Forelimb muscle (tissue), 1 donor: ENCODE measurements around the gene IFI27L1. TPM values are rescaled to one million over a fixed set of nuclear protein-coding genes. Genes with fewer than 3 reads are reported as not detected.

Experiments
- DNase-seq: peaks from one replicate; pipeline ENCODE4 v3.0.0-alpha.2; 2013; ENCODE audit warnings: low read depth
- polyA plus RNA-seq: library from polyadenylated mRNA; unstranded; fragments of 120-200 nt; gene quantifications from one replicate; pipeline ENCODE4 v1.2.1, GENCODE V29; 2013; ENCODE audit not compliant: insufficient read length

The IFI27L1 gene
- polyA plus RNA-seq, 1 donor = 12.2 TPM

GRCh38 chr14:94132285-94132887 is 51.3 kb downstream of the IFI27L1 start:
- peak; percentile 39 for DNase-seq

- no peak for DNase-seq
These were observed 54.4 kb downstream of the IFI27L1 start for GRCh38 chr14:94135476-94135875.

- DNase-seq = peak; percentile 48
These were observed 55.6 kb downstream of the IFI27L1 start for GRCh38 chr14:94136575-94137331.

GRCh38 chr14:94138251-94138650 is 57.1 kb downstream of the IFI27L1 start:
- DNase-seq = no peak

GRCh38 chr14:94139006-94139405 is 57.9 kb downstream of the IFI27L1 start:
- DNase-seq = no peak

GRCh38 chr14:94139421-94139820 is 58.3 kb downstream of the IFI27L1 start:
- no peak for DNase-seq

GRCh38 chr14:94142247-94142646 is 61.1 kb downstream of the IFI27L1 start:
- no peak for DNase-seq

GRCh38 chr14:94142836-94143235 is 61.7 kb downstream of the IFI27L1 start:
- no peak for DNase-seq

GRCh38 chr14:94143239-94143638 is 62.1 kb downstream of the IFI27L1 start:
- no peak for DNase-seq

GRCh38 chr14:94143711-94144110 is 62.6 kb downstream of the IFI27L1 start:
- no peak for DNase-seq

GRCh38 chr14:94144765-94145164 is 63.7 kb downstream of the IFI27L1 start:
- DNase-seq = no peak

- no peak for DNase-seq
These were observed 64.9 kb downstream of the IFI27L1 start for GRCh38 chr14:94145902-94146527.

Other genes starting within 250 kb of the IFI27L1 start
- not detected for gene FAM181A, start 154.0 kb upstream of the IFI27L1 start, polyA plus RNA-seq
- 38.2 TPM for gene ASB2, start 104.7 kb upstream of the IFI27L1 start, polyA plus RNA-seq
- 0.13 TPM for gene CCDC197, start 84.0 kb upstream of the IFI27L1 start, polyA plus RNA-seq
- 0.49 TPM for gene OTUB2, start 55.0 kb upstream of the IFI27L1 start, polyA plus RNA-seq
- gene DDX24, start 108 bp upstream of the IFI27L1 start, polyA plus RNA-seq = 84.1 TPM
- gene IFI27, start 29.4 kb downstream of the IFI27L1 start, polyA plus RNA-seq = 2.4 TPM
- 9.8 TPM for gene IFI27L2, start 48.3 kb downstream of the IFI27L1 start, polyA plus RNA-seq
- gene PPP4R4, start 93.0 kb downstream of the IFI27L1 start, polyA plus RNA-seq = 0.13 TPM
- 0.03 TPM for gene SERPINA10, start 212.0 kb downstream of the IFI27L1 start, polyA plus RNA-seq
- not detected for gene SERPINA6, start 242.0 kb downstream of the IFI27L1 start, polyA plus RNA-seq